D721Med (cell line): ENCODE data around the gene KRTAP2-2.
"Not testable (repeated sequence)": the region's sequence is repeated elsewhere in the genome, so short reads cannot be mapped to it uniquely, and the experiment has no call there.

Source experiments
- DNase-seq: peaks from one replicate; pipeline ENCODE4 v3.0.0; 2011; ENCODE audit warnings: low spot score; ENCODE audit not compliant: insufficient read length
- FAIRE-seq: peaks from 2 replicates; lab custom pipeline; 2011; peaks lifted over from hg19 to GRCh38; lab: Jason Lieb, UNC
- CTCF ChIP-seq: IDR thresholded peaks from 2 replicates; pipeline ENCODE4 v1.5.1; 2012; ENCODE audit warnings: mild to moderate bottlenecking, control low read depth; ENCODE audit not compliant: insufficient read depth; ENCODE audit errors: missing control alignments

Gene KRTAP2-2

DNA sequence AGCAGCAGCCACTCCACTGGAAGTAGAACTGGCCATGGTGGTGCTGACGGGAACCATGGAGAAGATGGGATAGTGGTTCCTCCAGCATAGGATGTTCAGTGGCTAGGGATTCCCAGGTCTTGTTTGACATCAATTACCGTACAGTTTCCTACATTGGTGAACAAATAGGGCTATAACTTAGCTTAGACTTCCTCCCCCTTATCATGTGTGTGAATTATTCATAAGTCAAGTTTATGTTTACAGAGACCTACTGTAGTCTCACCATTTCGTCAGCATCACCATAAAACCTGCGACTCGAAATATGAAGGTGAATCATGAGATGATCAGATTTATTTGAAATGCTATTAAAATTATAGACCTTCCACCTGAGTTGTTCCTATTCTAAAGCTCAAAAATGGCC, 3.7 kb upstream of the KRTAP2-2 start:
- DNase-seq (no peak), FAIRE-seq (no peak)
- no peak for TF ChIP-seq CTCF

DNA sequence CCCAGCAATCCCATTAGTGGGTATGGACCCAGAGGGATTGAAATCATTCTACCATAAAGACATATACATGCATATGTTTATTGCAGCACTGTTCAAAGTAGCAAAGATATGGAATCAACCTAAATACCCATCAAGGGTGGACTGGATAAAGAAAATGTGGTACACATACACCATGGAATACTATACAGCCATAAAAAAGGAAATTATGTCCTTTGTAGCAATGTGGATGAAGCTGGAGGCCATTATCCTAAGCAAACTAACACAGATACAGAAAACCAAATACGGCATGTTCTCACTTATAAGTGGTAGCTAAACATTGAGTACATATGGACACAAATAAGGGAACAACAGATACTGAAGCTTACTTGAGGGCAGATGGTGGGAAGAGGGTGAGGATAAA, 2.5 kb upstream of the KRTAP2-2 start:
- no peak for FAIRE-seq
- no peak for TF ChIP-seq CTCF

GRCh38 chr17:41054556-41054955, 474 bp downstream of the KRTAP2-2 start:
- DNase-seq, FAIRE-seq: not testable (repeated sequence)

More for the DNA sequence above, 2.5 kb upstream of the KRTAP2-2 start:
- DNase-seq, result no peak

GRCh38 chr17:41054025-41054424, 1.0 kb downstream of the KRTAP2-2 start:
- FAIRE-seq, result no peak
- no peak for DNase-seq

GRCh38 chr17:41052566-41052965, 2.5 kb downstream of the KRTAP2-2 start:
- no peak for FAIRE-seq
- no peak for DNase-seq
- no peak for TF ChIP-seq CTCF

More at GRCh38 chr17:41054025-41054424, 1.0 kb downstream of the KRTAP2-2 start:
- TF ChIP-seq CTCF, result no peak

- no peak for FAIRE-seq
- no peak for DNase-seq
Observed at GRCh38 chr17:41049110-41049509, 5.9 kb downstream of the KRTAP2-2 start.

GRCh38 chr17:41048441-41048840, 6.6 kb downstream of the KRTAP2-2 start:
- FAIRE-seq, result no peak
- TF ChIP-seq CTCF, result no peak
- DNase-seq, result no peak

More at GRCh38 chr17:41049110-41049509, 5.9 kb downstream of the KRTAP2-2 start:
- no peak for TF ChIP-seq CTCF

DNA sequence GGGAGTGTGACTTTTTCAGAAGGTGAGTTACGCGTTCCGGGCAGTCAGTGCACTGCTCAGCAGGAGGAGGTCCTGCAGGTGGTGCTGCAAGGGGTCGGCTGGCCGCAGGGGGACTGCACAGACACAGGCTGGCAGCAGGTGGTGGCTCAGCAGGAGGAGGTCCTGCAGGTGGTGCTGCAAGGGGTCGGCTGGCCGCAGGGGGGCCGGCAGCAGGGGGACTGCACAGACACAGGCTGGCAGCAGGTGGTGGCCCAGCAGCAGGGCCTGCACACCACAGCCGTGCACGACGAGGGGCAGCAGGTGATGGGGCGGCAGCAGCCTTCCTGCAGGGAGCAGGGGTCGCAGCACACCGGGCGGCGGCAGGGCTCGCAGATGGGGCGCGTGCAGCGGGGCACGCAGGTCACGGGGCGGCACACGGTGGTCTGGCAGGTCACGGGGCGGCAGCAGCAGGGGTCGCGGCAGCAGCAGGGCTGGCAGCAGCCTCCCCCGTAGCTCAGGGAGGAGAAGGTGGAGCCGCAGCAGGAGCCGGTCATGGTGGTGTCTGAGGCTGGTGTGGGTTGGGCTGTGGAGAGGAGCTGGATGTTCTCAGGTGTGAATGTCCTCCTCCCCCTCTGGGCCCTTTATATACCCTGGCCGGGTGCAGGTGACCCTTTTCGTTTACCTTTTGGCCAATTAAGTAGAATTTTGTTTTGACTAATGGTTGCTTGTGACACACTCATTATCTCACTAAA, 8.1 kb downstream of the KRTAP2-2 start, which contains the start of gene KRTAP2-1:
TSS of gene KRTAP2-1 (minus strand) at position 582 of the 731 bp plus-strand sequence. CDS start at position 533, 49 bp downstream.
- DNase-seq, FAIRE-seq: not testable (repeated sequence)
